Tibial nerve (tissue), 4 donors: ENCODE results near the gene ANAPC4. TPM values are rescaled to one million over a fixed set of nuclear protein-coding genes. Genes with fewer than 3 reads are reported as not detected.

ENCODE experiments used
- DNase-seq, 2 donors: peaks; one replicate each; pipeline ENCODE4 v3.0.0-alpha.2; 2019; ENCODE audit warnings: low spot score in 2 of 2
- H3K27ac ChIP-seq, 4 donors: fragments of 200-600 bp; sonication (generic) in 3 of 4; one replicate each; pipeline ENCODE4 v1.5.1; 2017 to 2019; ENCODE audit warnings: mild to moderate bottlenecking in 1 of 4
- H3K27me3 ChIP-seq, 2 donors: fragments of 200-600 bp; sonication (generic) in 1 of 2; one replicate each; pipeline versions ENCODE4 v1.5.1 to v1.6.0; 2017 to 2019
- H3K36me3 ChIP-seq, 3 donors: fragments of 200-600 bp; sonication (generic); one replicate each; pipeline ENCODE4 v1.5.1; 2018 to 2019
- H3K4me1 ChIP-seq, 4 donors: fragments of 200-600 bp; sonication (generic) in 3 of 4; one replicate each; pipeline ENCODE4 v1.5.1; 2017 to 2019
- H3K4me3 ChIP-seq, 4 donors: fragments of 200-600 bp; sonication (generic) in 3 of 4; one replicate each; pipeline ENCODE4 v1.5.1; 2017 to 2019; ENCODE audit warnings: mild to moderate bottlenecking in 1 of 4, moderate library complexity in 1 of 4
- H3K9me3 ChIP-seq, 4 donors: fragments of 200-600 bp; sonication (generic) in 3 of 4; one replicate each; pipeline ENCODE4 v1.5.1; 2017 to 2019
- EP300 ChIP-seq, 2 donors: sonication (generic); formaldehyde crosslinking; IDR thresholded peaks; one replicate each; pipeline ENCODE4 v1.6.1; 2017; ENCODE audit warnings: antibody characterized with exemption in 2 of 2, mild to moderate bottlenecking in 1 of 2
- POLR2A ChIP-seq, 2 donors: fragments of 450-650 bp; IDR thresholded peaks; one replicate each; pipeline ENCODE4 v1.6.1; 2017; ENCODE audit warnings: antibody characterized with exemption in 2 of 2, mild to moderate bottlenecking in 2 of 2, moderate library complexity in 2 of 2
- WGBS, 2 donors: methylation state at CpG; one replicate each; pipeline ENCODE4 v1.1.5; 2018; 5-methylcytosine and 5-hydroxymethylcytosine counted together
- total RNA-seq, 4 donors: library from RNA; depleted of rRNA; stranded (reverse); fragments of >200 nt; gene quantifications; one replicate each; pipeline ENCODE4 v1.1.0, GENCODE V29; 2016
- TF ChIP-seq, protein P1 (sequence below), 5 experiments: fragments of 200-600 bp in 3 of 5; fragments of 450-650 bp in 2 of 5; sonication (generic) in 3 of 5; IDR thresholded peaks; one replicate each; pipeline ENCODE4 v1.5.1; 2016 to 2019; ENCODE audit warnings: antibody characterized with exemption in 5 of 5, mild to moderate bottlenecking in 3 of 5, moderate library complexity in 2 of 5

Gene ANAPC4
- total RNA-seq, 4 donors from 2014 or later, result 31.4 to 49.0 (median 37.1) TPM

DNA sequence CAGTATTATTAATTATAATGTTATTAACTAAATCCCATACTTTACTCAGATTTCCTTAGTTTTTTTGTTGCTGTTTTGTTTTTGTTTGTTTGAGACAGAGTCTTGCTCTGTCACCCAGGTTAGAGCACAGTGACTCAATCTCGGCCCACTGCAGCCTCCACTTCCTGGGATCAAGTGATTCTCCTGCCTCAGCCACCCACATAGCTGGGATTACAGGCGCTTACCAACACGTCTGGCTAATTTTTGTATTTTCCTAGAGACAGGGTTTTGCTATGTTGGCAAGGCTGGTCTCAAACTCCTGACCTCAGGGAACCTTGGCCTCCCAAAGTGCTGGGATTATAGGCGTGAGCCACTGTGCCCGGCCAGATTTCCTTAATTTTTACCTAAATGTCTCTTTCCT is 72.2 kb downstream of the ANAPC4 start:
- no peaks in the 10 kb centered on the region for H3K4me1 ChIP-seq
- H3K4me3 ChIP-seq, result no peak overlapping the region
- WGBS, 2 donors, result 55 to 65% methylated on average over 5 of the region's 5 CpGs
- no peaks in the 10 kb centered on the region for H3K27me3 ChIP-seq
- TF ChIP-seq EP300 (IDR thresholded peaks at IDR 0.05) (no peak), POLR2A (IDR thresholded peaks at IDR 0.05) (no peak)
- TF ChIP-seq, protein P1, sequence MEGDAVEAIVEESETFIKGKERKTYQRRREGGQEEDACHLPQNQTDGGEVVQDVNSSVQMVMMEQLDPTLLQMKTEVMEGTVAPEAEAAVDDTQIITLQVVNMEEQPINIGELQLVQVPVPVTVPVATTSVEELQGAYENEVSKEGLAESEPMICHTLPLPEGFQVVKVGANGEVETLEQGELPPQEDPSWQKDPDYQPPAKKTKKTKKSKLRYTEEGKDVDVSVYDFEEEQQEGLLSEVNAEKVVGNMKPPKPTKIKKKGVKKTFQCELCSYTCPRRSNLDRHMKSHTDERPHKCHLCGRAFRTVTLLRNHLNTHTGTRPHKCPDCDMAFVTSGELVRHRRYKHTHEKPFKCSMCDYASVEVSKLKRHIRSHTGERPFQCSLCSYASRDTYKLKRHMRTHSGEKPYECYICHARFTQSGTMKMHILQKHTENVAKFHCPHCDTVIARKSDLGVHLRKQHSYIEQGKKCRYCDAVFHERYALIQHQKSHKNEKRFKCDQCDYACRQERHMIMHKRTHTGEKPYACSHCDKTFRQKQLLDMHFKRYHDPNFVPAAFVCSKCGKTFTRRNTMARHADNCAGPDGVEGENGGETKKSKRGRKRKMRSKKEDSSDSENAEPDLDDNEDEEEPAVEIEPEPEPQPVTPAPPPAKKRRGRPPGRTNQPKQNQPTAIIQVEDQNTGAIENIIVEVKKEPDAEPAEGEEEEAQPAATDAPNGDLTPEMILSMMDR (IDR thresholded peaks at IDR 0.05), result no peak
- H3K9me3 ChIP-seq, result no peaks in the 10 kb centered on the region
- no peak for DNase-seq
- H3K27ac ChIP-seq, result no peak overlapping the region
- H3K36me3 ChIP-seq, result no peaks in the 10 kb centered on the region

DNA sequence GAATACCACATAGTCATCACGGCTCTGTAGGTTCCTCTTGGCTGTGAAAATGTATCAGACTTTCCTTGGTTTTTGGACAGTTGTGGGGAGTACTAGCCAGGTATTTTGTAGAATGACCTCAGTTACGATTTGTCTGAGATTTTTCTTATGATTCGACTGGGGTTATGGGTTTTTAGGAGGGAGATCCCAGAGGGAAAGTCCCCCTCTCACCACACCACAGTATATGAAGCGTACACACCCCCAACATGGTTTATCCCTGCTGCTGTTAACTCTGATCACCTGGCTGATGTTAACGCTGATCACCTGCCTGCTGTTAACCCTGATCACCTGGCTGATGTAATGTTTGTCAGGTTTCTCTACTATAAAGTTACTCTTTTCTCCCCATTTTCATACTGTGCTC is 72.6 kb downstream of the ANAPC4 start:
- no peaks in the 10 kb centered on the region for H3K4me1 ChIP-seq
- H3K36me3 ChIP-seq, result no peaks in the 10 kb centered on the region
- no peaks in the 10 kb centered on the region for H3K9me3 ChIP-seq
- no peak overlapping the region for H3K27ac ChIP-seq
- 84 to 95% methylated on average over 5 of the region's 5 CpGs for WGBS, 2 donors
- DNase-seq, result no peak
- TF ChIP-seq POLR2A (IDR thresholded peaks at IDR 0.05) (no peak), EP300 (IDR thresholded peaks at IDR 0.05) (no peak)
- TF ChIP-seq, protein P1 (IDR thresholded peaks at IDR 0.05), result no peak
- no peaks in the 10 kb centered on the region for H3K27me3 ChIP-seq
- H3K4me3 ChIP-seq, result no peak overlapping the region

DNA sequence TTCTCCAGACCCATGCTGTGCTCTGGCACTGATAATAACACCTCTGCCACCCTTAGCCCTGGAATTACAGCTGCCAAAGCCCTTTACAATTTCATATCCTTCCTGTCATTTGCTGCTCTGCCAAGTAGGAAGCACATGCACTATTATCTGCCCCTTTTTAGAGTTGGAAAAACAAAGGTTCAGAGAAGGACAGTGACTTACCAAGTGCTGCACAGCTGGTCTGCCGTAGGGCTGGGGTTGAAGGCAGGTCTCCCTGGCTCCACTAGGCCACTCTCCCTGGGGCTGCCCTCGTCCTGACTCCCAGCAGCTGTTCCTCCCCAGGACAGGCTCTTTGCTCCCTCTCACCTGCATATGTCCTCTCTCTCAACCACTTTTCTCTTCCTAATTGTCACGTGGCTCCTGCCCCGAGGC is 73.4 kb downstream of the ANAPC4 start:
- Histone ChIP-seq H3K36me3 (no peaks in the 10 kb centered on the region), H3K27ac (no peak overlapping the region), H3K4me1 (no peaks in the 10 kb centered on the region), H3K9me3 (no peaks in the 10 kb centered on the region), H3K4me3 (no peak overlapping the region), H3K27me3 (no peaks in the 10 kb centered on the region)
- no peak for TF ChIP-seq EP300 (IDR thresholded peaks at IDR 0.05)
- TF ChIP-seq, protein P1 (IDR thresholded peaks at IDR 0.05), result no peak
- TF ChIP-seq POLR2A (IDR thresholded peaks at IDR 0.05), result no peak
- no peak for DNase-seq
- WGBS, 2 donors, result 75 to 81% methylated on average over 4 of the region's 4 CpGs

DNA sequence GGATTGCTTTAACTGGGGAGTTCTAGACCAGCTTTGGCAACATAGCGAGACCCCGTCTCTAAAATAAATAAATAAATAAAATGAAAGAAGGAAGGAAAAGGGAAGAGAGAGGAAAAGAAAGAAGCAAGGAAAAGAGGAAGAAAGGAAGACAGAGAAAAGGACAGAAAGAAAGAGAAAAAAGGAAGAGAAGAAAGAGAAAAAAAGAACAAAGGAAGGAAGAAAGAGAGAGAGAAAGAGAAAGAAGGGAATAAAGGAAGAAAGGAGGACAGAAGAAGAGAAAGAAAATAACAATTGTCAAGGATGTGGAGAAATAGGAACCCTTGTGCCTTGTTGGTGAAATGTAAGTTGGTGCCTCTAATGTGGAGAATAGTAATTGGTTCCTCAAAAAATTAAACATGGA is 74.6 kb downstream of the ANAPC4 start:
- 92 to 95% methylated on average over 2 of the region's 2 CpGs for WGBS, 2 donors
- no peak for DNase-seq
- Histone ChIP-seq H3K4me1 (no peaks in the 10 kb centered on the region), H3K27ac (no peak overlapping the region), H3K36me3 (no peaks in the 10 kb centered on the region), H3K4me3 (no peak overlapping the region), H3K27me3 (no peaks in the 10 kb centered on the region), H3K9me3 (no peaks in the 10 kb centered on the region)
- TF ChIP-seq POLR2A (IDR thresholded peaks at IDR 0.05) (no peak), EP300 (IDR thresholded peaks at IDR 0.05) (no peak)
- TF ChIP-seq, protein P1 (IDR thresholded peaks at IDR 0.05), result no peak

DNA sequence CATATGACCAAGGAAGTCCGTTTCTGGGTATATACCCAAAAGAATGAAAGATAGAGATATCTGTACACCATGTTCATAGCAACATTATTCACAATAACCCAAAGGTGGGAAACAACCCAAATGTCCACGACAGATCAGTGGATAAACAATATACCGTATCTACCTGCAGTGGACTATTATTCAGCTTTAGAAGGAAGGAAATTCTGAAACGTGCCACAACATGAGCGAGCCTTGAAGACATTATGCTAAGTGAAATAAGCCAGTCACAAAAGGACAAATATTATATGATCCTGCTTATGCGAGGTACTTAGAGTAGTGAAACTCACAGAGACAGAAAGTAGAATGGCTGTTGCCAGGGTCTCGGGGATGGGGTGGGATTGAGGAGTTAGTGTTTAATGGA is 75.0 kb downstream of the ANAPC4 start:
- H3K9me3 ChIP-seq, result no peaks in the 10 kb centered on the region
- TF ChIP-seq EP300 (IDR thresholded peaks at IDR 0.05) (no peak), POLR2A (IDR thresholded peaks at IDR 0.05) (no peak)
- TF ChIP-seq, protein P1 (IDR thresholded peaks at IDR 0.05), result no peak
- 90 to 93% methylated on average over 7 of the region's 7 CpGs for WGBS, 2 donors
- DNase-seq, result no peak
- H3K27me3 ChIP-seq, result no peaks in the 10 kb centered on the region
- no peaks in the 10 kb centered on the region for H3K4me1 ChIP-seq
- H3K4me3 ChIP-seq, result no peak overlapping the region
- no peak overlapping the region for H3K27ac ChIP-seq
- H3K36me3 ChIP-seq, result no peaks in the 10 kb centered on the region
